HG03520 (cell line): ENCODE measurements around the gene PCDH15.
"Not testable (repeated sequence)": the region's sequence is repeated elsewhere in the genome, so short reads cannot be mapped to it uniquely, and the experiment has no call there.

Experiments used
- ATAC-seq: cut with Tn5 transposase; IDR thresholded peaks from one replicate; pipeline ENCODE4 v1.9.1; 2021; ENCODE audit warnings: mild to moderate bottlenecking, moderate library complexity; ENCODE audit not compliant: unreplicated experiment

The PCDH15 gene

GRCh38 chr10:54576541-54576940, 224.5 kb downstream of the PCDH15 start:
- no peak for ATAC-seq

GRCh38 chr10:54559498-54559897, 241.5 kb downstream of the PCDH15 start:
- no peak for ATAC-seq

- no peak for ATAC-seq
Observed at GRCh38 chr10:54554028-54554427, 247.0 kb downstream of the PCDH15 start.

DNA sequence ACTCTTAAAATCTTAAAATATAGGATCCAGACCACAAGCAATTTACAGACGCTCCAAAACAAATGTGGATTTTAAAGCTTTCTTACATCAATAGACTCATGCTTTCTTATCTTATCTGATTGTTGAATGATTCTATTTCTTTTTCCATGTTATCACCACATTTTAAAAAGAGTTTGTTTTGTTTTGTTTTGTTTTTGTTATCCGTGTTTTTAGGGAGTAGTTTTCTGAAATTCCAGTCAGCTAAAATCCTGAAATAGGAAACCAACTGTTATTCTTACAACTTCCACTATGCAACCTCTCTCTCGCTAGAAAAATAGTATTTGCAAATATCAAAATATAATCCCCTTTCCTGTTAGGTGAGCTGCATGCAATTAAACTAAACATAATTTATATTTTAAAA, 251.0 kb downstream of the PCDH15 start:
- ATAC-seq = no peak

DNA sequence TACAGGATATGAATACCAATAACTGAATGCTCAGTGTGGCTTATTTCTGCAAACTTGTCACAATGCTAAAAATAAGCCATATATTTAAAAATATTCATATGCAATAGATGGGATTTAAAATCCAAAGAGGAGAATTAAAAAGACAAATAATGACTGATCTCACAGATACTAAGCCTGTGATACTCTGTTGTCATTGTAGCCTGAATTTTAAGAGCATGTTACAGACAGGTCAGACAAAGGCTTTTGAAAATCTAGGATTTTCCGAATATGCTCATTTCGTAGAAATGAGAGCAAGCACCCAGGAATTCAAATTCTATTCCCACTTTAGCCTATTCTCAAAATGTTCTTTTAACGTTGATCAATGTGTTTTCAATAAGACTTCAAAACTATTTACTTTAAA, 269.7 kb downstream of the PCDH15 start:
- no peak for ATAC-seq

DNA sequence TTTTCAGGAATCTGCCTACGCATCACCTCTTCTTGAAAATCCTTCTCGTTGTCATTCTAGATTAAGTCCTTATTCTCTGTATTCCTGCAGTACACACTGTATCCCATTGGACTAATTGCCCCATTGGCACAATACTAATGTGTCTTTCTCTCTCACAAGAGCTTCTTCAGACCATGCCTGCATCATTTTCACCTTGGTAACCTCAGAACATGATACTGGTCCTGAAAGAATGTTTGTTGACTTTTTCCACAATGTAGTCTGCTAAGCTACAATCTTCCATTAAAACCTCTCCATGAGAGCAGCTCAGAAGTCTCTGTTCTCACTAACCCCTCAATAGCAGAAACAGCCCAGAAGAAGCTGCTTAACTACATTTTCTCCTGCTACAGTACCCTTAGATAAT, 270.7 kb downstream of the PCDH15 start:
- ATAC-seq = no peak

DNA sequence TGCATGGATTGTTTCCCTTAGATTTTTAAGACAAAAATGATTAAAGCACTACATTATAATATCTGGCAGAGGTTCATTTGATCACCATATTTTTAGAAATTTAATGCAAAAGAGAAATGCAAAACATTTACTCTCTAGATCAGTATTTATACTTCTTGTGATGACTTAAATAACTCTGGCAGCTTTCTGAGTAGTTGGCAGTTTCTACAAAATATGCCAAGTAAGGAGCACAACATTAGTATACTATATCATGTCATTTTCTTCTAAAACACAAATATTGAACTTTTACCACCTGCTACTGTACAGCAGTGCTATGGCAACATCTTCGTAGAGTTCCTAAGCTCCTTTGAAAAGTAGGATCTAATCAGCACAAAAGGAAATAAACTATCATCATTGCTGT, 275.2 kb downstream of the PCDH15 start:
- ATAC-seq = no peak

GRCh38 chr10:54515244-54515643, 285.8 kb downstream of the PCDH15 start:
- ATAC-seq = not testable (repeated sequence)

DNA sequence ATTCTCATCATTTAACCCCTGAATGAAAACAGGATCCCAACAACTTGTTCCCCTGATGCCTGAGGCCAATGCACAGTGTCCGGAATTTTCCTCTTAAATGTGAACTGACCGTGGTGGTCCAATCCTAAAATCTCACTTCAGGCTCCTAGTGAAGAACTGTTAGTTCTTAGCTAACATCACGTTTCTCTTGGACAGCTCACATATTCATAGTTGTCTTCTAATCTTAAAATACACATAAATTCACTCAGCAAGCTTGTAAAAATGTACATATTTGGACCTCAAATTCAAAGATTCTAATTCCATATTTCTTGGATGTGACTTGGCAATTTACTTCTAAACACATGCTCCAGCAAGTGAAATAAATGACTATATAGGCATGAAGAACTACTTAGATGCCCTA, 297.2 kb downstream of the PCDH15 start:
- ATAC-seq = no peak

DNA sequence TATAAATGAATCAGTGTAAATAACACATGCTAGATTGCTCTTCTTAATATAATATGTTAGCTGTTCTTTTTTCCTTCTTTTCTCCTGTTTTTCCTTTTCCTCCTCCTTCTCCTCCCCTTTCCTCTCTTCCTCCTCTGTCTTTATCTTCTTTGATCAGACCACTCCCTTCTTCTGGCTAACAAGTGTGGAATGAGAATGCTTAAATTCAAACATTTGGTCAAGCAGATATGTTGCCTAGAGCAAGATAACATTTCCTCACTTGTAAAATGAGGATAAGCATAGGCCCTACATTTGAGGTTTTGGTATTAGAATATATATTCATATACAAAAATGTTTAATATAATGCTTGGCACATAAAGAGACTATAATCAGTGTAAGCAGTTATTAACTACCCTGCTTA, 299.1 kb downstream of the PCDH15 start:
- no peak for ATAC-seq

DNA sequence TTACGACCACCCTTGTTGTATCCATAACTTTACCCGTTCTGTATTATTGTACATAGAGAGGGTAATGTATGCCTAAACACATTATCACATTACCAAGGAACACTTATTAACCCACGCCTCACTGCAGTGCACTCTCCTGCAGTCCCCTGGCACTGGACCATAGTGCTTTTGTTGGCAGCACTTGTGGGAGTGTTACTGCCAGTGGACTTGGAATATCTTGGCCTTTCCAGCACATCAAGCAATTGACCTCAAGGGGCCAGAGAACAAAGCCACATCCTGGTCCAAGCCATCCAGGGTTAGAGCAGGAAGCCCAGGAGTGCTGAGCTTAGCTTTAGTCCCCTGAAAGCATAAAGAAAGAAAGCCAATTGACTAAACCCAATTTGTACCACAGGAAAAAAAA, 304.2 kb downstream of the PCDH15 start:
- no peak for ATAC-seq

- ATAC-seq = no peak
Observed at GRCh38 chr10:54487743-54488142, 313.3 kb downstream of the PCDH15 start.

GRCh38 chr10:54485971-54486370, 315.1 kb downstream of the PCDH15 start:
- ATAC-seq = no peak

- no peak for ATAC-seq
Observed at GRCh38 chr10:54484186-54484585, 316.8 kb downstream of the PCDH15 start.

DNA sequence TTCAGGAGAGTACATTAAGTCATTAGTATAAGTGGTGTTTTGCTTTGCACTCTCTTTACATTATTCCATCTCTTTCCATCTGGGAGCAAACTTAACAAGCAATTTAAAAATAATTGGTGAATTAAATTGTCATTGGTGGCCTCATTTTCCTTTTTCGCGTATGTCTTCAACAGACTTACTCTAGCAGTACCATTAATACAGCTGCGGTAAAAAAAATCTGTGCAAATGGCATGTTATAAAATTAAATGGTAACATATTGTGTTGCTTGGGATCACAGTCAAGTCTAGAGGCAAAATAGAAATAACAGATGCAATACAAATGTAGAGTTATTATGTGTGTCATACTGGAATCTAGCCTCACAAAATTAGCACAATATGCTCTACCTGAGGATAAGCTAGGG, 322.4 kb downstream of the PCDH15 start:
- no peak for ATAC-seq

DNA sequence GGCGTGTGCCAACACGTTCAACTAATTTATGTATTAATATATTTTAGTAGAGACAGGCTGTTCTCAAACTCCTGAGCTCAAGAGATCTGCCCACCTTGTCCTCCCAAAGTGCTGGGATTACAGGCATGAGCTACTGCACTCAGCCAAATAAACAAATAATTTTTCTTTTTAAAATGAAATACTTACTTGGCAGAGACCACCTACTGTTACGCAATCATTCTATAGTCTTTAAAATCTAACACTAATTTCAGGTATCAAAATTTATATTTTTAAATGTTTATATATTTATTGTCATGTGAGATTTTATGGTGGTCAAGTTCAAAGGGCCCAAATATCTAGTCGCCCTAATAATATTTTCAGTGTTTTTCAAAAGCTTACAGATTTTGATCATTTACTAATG, 323.3 kb downstream of the PCDH15 start:
- no peak for ATAC-seq

DNA sequence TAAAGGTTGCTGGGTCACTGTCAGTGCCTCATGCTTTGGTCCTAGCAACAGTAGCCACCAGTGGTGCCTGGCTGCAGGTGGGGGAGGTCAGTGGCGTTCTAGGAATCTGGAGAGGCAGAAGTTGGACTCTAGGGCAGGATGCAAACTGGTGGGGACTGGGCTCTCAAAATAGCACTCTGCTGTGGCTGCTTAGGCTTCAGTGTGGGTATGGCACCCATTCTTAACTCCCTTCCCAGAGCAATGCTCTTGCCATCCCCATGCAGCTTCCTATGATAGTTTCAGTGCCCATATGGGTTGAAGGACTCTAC, 330.8 kb downstream of the PCDH15 start:
- ATAC-seq = no peak

DNA sequence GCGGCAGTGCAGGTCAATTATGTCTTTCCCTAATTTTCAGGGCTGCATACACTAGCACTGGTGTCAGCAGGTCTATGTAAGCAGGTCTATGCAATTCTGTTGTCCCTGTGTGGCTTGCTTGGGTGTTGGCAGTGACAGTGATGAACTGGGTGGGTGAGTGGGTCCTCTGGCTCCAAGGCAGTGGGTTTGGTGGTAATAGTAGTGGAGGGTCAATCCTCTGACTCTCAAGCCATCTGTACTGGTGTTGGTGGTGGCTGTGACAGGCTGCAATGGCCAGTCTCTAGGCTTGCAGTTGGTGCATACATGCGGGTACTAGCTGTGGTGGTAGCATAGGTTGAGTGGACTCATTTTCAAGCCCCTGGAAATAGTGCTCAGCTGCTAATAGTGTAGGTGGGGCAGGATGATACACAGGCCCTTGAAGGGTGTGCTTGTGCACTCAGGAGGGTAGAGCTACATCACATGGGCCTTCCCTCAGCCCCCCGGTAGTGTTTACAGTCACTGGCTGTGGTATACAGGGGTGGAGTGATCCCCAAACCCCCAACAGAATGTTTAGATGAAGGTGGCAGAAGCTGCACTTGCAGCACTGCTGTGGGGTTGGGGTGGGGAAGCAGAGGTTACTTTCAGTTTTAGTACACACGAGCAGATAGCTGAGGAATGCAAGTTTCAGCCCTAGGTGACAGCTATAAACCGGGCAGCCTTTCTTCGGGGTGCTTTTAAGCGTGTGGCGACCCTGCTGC, 331.3 kb downstream of the PCDH15 start:
- ATAC-seq = no peak

GRCh38 chr10:54454271-54454670, 346.8 kb downstream of the PCDH15 start:
- no peak for ATAC-seq

DNA sequence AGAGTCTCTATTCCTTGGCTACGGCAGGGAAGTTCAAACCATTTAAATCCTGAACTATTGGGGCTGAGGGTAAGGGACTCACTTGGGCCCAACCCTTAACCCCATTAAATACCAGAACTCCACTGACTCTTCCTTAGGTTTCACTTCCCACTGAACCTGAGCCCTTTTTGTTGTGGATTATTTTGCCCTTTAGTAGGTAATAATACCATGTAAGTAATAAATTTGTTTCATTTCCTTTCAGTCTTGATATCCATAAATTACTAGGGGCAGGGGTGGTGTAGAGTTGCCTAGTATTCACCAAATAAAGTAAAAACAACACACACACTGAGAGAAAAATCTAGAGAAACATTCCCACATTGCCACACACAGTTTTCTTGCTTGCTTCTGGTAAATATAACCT, 352.0 kb downstream of the PCDH15 start:
- no peak for ATAC-seq

GRCh38 chr10:54444170-54444569, 356.9 kb downstream of the PCDH15 start:
- no peak for ATAC-seq

GRCh38 chr10:54441275-54441674, 359.8 kb downstream of the PCDH15 start:
- no peak for ATAC-seq

- ATAC-seq = peak; percentile 86
Observed at GRCh38 chr10:54434782-54435181, 366.2 kb downstream of the PCDH15 start.
